ENCODE results near the gene SYK.

DNA sequence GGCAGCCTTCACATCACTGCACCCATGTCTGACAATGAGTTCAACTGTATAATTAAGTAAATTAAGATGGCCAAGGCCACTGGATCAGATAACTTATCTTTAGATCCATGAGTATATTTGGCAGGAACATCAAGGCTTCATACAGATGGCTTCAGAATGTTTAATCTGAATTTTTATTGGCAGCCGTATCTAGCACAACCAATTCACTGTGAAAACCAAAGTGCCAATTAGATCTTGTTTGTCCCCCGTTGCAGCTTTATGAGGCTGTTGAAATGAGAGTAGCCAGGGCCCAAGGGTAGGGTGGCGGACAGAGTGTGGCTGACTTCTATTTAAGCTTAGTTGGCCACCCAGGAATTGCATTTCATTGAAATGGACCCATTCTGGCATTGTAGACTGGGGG is 137.7 kb downstream of the SYK start:
- TF ChIP-seq, protein P1, sequence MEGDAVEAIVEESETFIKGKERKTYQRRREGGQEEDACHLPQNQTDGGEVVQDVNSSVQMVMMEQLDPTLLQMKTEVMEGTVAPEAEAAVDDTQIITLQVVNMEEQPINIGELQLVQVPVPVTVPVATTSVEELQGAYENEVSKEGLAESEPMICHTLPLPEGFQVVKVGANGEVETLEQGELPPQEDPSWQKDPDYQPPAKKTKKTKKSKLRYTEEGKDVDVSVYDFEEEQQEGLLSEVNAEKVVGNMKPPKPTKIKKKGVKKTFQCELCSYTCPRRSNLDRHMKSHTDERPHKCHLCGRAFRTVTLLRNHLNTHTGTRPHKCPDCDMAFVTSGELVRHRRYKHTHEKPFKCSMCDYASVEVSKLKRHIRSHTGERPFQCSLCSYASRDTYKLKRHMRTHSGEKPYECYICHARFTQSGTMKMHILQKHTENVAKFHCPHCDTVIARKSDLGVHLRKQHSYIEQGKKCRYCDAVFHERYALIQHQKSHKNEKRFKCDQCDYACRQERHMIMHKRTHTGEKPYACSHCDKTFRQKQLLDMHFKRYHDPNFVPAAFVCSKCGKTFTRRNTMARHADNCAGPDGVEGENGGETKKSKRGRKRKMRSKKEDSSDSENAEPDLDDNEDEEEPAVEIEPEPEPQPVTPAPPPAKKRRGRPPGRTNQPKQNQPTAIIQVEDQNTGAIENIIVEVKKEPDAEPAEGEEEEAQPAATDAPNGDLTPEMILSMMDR (IDR thresholded peaks at IDR 0.05) = no peak
- TF ChIP-seq POLR2A (IDR thresholded peaks at IDR 0.05) = no peak
